Right atrium auricular region (tissue), 2 donors: ENCODE results near the gene PTGES. TPM values are rescaled to one million over a fixed set of nuclear protein-coding genes. Genes with fewer than 3 reads are reported as not detected.
"Not testable (repeated sequence)": the region's sequence is repeated elsewhere in the genome, so short reads cannot be mapped to it uniquely, and the experiment has no call there.

Source experiments
- DNase-seq: peaks from one replicate; pipeline ENCODE4 v3.0.0-alpha.2; 2019; ENCODE audit warnings: low spot score
- H3K27ac ChIP-seq, 2 donors: fragments of 200-600 bp; sonication (generic); 1 replicate in 1 of 2; 2 replicates in 1 of 2; pipeline ENCODE4 v1.5.1; 2016 to 2019
- H3K27me3 ChIP-seq, 2 donors: fragments of 200-600 bp; sonication (generic); one replicate each; pipeline versions ENCODE4 v1.5.1 to v1.6.0; 2017 to 2019
- H3K36me3 ChIP-seq: fragments of 200-600 bp; sonication (generic); one replicate; pipeline ENCODE4 v1.5.1; 2016
- H3K4me1 ChIP-seq, 2 donors: fragments of 200-600 bp; sonication (generic); one replicate each; pipeline versions ENCODE4 v1.5.1 to v1.6.0; 2017 to 2019
- H3K4me3 ChIP-seq, 2 donors: fragments of 200-600 bp; sonication (generic); 1 replicate in 1 of 2; 2 replicates in 1 of 2; pipeline ENCODE4 v1.5.1; 2017 to 2019; ENCODE audit warnings: mild to moderate bottlenecking in 1 of 2, moderate library complexity in 1 of 2
- H3K9me3 ChIP-seq, 2 donors: fragments of 200-600 bp; sonication (generic); one replicate each; pipeline ENCODE4 v1.5.1; 2019
- CTCF ChIP-seq, 2 donors: fragments of 200-600 bp; sonication (generic); IDR thresholded peaks; one replicate each; pipeline ENCODE4 v1.5.1; 2019; ENCODE audit warnings: antibody characterized with exemption in 2 of 2
- total RNA-seq, 2 donors: library from RNA; depleted of rRNA; stranded (reverse); fragments of >200 nt; gene quantifications; one replicate each; pipeline ENCODE4 v1.1.0, GENCODE V29; 2016

PTGES gene, protein sequence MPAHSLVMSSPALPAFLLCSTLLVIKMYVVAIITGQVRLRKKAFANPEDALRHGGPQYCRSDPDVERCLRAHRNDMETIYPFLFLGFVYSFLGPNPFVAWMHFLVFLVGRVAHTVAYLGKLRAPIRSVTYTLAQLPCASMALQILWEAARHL
- total RNA-seq, result 1 to 10 TPM; 1.1 to 2.6 TPM

DNA sequence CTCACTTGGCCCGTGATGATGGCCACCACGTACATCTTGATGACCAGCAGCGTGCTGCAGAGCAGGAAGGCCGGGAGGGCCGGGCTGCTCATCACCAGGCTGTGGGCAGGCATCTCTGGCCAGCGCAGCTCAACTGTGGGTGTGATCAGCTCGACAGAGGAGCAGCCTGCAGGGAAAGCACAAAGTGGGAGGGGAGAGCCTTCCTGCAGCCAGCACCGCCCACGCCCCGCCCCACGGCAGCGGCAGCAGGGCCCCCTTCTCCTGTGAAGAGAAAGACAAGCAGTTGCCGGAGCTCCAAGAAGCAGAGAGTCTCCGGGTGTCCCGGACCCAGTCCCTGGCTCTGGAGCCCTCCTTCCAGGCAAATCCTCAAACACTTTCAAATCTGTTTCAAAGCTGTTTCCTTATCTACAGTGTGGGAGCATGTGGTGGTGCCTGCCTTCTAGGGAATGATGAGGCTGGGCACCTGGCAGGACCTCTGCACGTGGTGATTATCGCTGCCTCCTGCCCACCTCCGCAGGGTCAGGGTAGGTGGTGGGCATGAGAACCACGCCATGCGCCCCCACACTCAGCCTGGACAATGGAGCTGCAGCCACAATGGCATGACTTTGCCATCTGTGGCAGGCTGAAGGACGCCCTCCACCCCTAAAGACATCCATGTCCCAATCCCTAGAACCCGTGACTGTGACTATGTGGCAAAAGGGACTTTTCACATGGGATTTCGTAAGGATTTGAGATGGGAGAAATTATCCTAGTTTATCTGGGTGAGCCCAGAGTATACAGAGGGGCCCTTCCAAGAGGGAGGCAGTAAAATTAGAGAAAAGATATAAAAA is at the start of gene PTGES:
TSS of gene PTGES (minus strand) at position 143 of the 830 bp plus-strand sequence. CDS start at position 113, 30 bp downstream.
- H3K4me3 ChIP-seq, result peak within 1 kb of the TSS in 1 of 2 donors; percentile 40
- TF ChIP-seq CTCF (IDR thresholded peaks at IDR 0.05), result no peak
- no peaks in the 10 kb centered on the region for H3K27me3 ChIP-seq
- H3K9me3 ChIP-seq, result no peaks in the 10 kb centered on the region
- peaks cover 0 to 19% of the 10 kb centered on the region in 2 donors for H3K4me1 ChIP-seq
- peak; percentile 83 for DNase-seq
- no peaks in the 10 kb centered on the region for H3K36me3 ChIP-seq
- no peak within 1 kb of the TSS for H3K27ac ChIP-seq

DNA sequence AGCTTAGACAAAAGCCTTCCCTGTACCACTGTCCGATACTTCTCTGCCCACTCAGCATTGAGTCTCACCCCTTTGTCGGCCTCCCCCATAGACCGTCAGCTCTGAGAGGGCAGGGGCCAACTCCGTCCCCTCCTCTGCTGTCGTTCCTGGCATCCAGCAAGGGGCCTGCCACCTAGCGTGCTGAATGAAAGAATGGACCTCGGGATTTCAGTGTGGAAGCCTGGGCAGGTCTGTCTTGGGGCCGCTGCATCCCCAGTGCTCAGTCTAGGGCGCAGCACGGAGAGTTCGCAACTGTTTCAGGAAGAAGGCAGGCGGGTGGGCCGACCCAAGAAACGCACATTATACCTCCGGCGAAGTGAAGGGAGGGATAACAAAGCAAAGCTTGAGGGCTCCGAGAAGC is 48.7 kb upstream of the PTGES start:
- Histone ChIP-seq H3K36me3 (no peaks in the 10 kb centered on the region), H3K27ac (no peak overlapping the region), H3K4me1 (peaks cover 0 to 9% of the 10 kb centered on the region in 2 donors), H3K9me3 (no peaks in the 10 kb centered on the region), H3K4me3 (no peak overlapping the region), H3K27me3 (no peaks in the 10 kb centered on the region)
- no peak for TF ChIP-seq CTCF (IDR thresholded peaks at IDR 0.05)
- DNase-seq, result no peak

DNA sequence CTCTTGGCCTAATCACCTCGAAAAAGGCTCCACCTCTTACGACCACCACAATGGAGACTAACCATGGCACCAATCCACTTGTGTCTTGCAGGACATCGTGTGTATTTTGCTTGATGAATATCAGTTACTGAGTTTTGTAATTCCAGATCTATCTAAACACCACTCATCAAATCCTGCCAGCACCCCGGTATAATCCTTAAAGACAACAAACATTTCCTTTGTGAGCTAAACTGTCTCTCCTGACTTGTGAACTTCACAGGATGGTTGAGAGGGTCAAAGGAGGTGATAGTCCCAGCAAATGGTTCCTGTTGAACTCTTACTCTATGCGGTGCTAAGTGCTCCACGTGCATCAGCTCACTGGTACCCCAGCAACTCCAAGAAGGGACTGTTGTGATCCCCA is 46.1 kb upstream of the PTGES start:
- no peak for DNase-seq
- Histone ChIP-seq H3K36me3 (no peaks in the 10 kb centered on the region), H3K9me3 (no peaks in the 10 kb centered on the region), H3K27me3 (no peaks in the 10 kb centered on the region), H3K4me3 (no peak overlapping the region), H3K4me1 (peaks cover 0 to 4% of the 10 kb centered on the region in 2 donors), H3K27ac (no peak overlapping the region)
- TF ChIP-seq CTCF (IDR thresholded peaks at IDR 0.05), result no peak

DNA sequence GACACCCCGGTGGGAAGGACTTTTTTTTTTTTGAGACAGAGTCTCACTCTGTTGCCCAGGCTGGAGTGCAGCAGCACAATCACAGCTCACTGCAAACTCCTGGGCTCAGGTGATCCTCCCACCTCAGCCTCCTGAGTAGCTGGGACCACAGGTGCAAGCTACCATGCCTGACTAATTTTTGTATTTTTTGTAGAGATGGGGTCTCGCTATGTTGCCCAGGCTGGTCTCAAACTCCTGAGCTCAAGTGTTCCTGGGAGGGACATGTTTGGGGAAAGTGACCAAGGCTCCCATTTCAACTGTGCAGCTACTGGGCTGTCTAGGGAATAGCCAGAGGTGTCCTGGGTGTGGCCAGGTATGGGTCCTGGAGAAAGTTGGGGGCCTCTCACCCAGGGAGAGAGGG is 43.2 kb upstream of the PTGES start:
- H3K4me3 ChIP-seq, DNase-seq, H3K36me3 ChIP-seq, H3K27me3 ChIP-seq, H3K27ac ChIP-seq, H3K4me1 ChIP-seq, H3K9me3 ChIP-seq: not testable (repeated sequence)

DNA sequence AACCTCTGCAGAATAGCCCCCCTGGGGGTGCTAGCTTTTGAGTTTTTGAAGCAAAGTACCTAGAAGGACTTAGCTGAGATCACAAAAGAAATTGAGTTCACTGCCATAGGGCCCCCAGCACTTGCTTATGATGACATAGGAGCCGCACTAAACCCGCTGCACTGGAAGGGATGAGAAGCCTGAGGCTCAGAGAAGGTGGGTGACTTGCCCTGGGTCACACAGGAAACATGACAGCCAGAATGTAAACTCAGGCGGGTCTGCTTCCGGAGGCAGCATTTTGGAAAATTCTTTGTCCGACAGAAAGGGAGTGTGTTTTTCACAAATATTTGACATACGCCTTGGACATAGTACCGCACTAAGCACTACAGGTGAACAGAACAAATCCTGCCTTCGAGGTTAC is 41.7 kb upstream of the PTGES start:
- no peak overlapping the region for H3K27ac ChIP-seq
- no peaks in the 10 kb centered on the region for H3K9me3 ChIP-seq
- H3K36me3 ChIP-seq, result no peaks in the 10 kb centered on the region
- H3K4me3 ChIP-seq, result no peak overlapping the region
- H3K27me3 ChIP-seq, result no peaks in the 10 kb centered on the region
- no peaks in the 10 kb centered on the region for H3K4me1 ChIP-seq
- no peak for DNase-seq
- no peak for TF ChIP-seq CTCF (IDR thresholded peaks at IDR 0.05)

- TF ChIP-seq CTCF (IDR thresholded peaks at IDR 0.05), result no peak
- no peak for DNase-seq
- H3K27me3 ChIP-seq, result no peaks in the 10 kb centered on the region
- no peaks in the 10 kb centered on the region for H3K4me1 ChIP-seq
- H3K4me3 ChIP-seq, result no peak overlapping the region
- H3K36me3 ChIP-seq, result no peaks in the 10 kb centered on the region
- no peak overlapping the region for H3K27ac ChIP-seq
- no peaks in the 10 kb centered on the region for H3K9me3 ChIP-seq
Observed at GRCh38 chr9:129786481-129786880, 33.6 kb upstream of the PTGES start.
